DMS153 (cell line): Measurements from ENCODE around the gene KRT15.
A peak's percentile ranks its signal among the peaks of the same experiment; 100 is the strongest.

Source experiments
- DNase-seq: peaks from one replicate; lab custom pipeline; 2025; lab: John Stamatoyannopoulos, UW

Gene KRT15

DNA sequence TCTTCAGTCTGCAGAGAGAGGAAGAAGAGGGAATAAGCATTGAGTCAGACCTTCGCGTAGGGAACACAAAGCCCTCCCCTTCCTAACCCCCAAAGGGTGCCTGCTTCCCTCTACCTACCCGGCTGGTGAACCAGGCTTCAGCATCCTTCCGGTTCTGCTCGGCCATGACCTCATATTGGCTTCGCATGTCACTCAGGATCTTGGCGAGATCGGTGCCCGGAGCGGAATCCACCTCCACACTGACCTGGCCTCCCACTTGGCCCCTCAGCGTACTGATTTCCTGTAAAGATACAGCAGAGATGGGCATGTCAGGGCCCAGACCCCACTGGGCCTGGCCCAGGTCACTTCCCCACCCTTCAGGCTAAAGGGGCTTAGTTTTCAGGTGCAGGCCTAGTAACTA is 5.6 kb upstream of the KRT15 start:
- no peak for DNase-seq

DNA sequence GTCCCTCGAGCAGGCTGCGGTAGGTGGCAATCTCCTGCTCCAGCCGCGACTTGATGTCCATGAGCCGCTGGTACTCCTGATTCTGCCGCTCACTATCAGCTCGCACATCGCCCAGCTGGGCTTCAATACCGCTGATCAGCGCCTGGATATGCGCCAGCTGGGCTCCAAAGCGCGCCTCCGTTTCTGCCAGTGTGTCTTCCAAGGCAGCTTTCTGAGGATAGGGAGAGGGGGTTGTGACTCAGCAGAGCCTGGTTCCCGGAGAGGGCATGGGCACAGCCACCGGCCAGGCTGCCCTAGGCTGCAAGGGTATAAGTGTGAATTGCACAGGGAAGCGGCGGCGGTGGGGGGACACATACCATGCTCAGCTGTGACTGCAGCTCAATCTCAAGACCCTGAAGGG is 5.1 kb upstream of the KRT15 start:
- DNase-seq = peak; percentile 36

DNA sequence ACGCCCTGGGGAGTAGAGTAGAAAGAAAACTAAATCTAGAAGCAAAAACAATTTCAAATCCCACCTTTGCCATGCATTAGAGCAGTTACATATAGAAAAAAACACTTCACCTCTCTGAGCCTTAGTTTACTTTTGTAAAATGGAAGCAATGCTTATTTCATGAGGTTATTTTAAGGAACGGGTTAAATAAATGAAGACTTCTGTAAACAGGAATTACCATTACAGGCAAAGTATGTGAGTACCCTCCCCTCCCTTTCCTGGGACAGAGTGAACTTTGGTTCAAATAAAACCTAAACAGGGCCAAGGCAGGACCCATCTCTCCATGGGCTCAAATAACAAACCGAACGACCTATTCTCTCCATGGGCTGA is 4.5 kb upstream of the KRT15 start:
- DNase-seq = no peak

DNA sequence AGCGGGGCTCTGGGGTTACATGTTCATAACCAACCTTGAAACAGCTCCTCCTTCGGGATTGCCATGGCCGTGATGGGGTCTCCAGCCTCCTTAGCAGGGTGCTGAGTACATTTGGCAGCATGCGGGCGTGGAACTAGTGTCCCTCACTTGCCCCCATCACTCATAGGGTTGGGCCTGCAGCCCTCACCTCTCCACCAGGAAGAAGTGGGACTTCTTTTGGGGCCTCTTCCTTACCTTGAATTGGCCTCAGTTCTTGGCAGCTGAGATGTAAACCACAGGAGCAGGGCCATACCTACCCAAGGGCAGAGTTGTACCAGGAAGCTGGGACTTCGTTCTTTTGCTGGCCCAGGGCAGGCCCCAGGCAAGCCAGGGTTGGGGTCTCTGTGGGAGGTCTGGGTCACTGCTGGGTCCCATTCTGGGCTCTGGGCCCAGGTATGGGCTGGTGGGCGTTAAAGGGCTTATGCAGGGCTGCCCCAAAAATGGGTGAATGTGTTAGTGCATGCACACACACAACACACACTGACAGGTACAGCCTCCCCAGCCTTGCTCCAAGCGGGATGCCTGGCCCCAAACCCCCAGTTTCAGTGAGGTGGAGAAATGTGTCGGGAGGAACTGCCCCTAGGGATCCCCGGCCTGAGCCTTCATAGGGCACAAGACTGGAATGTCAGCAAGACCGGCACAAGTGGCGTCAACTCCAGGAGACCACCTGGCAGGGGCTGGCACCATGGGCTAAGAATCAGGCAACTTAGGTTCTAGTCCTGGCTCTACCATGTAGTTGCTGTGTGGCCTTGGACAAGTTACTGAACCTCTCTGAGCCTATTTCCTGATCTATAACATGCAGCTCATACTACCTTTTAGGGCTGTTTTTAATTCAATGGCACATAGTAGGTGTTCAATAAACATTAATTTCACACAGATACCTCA is 3.9 kb upstream of the KRT15 start:
- DNase-seq = no peak

DNA sequence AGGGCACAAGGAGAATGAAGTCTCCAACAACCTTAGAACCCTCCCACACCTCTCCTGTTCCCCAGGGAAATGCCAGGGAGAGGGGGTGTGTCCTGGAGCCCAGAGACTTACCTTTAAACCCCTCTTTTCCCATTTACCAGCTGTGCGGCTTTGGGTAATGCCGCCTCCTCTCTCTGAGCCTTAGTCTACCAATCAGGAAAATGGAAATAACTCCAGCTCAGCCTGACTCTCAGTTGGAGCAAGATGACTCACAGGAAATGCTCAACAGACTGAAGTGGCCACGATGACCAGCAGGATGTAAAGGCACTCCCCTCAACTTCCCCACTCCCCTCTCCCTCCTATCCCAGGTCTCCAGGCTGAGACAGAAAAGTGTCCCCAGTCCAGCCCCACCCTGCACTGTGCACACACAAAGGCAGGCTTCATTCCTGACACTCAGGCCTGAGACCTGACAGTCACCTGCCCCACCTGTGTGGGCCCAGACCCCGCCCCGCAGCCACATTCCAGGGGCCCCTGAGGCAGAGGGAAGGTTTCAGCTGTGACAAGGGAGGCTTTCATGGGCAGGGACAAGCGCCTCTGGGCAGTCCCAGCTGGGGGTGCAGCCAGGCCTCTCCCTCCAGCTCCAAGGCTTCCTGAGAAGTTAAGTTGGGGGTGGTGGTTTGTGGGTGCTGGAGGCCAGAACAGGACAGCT is 3.0 kb upstream of the KRT15 start:
- peak; percentile 16 for DNase-seq

DNA sequence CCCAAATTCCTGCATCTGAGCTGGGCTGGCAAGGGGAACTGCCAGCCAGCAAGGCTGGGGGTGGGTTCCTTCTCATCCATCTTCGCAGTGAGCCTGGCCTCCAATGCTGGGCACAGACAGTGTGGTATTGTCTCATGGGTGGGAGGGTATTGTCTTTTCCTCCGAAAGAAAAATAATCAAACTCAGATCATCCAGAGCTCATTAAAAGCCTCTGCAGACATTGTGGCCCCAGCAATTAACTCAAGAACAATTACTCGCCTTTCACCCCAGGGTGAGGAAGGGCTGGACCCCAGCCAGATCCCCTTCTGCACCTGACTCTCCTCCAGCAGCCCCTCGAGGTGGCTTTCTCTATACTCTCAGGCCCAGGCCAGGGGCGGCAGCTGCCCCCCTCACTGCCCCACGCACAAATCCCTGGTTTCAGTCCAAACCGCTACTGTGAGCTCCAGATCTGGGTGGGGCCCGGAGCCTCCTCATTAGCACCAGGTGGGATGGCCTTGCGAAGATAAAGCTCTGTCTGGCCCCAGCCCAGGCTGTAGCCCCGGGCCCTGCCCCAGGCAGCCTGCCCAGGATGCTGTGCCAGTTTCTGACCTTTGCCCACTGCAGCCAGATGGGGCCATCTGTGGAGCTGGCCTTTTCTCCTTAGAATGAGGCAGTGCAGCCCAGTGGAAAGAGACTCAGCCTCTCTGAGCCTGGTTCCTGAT is 2.3 kb upstream of the KRT15 start:
- DNase-seq = peak; percentile 23

DNA sequence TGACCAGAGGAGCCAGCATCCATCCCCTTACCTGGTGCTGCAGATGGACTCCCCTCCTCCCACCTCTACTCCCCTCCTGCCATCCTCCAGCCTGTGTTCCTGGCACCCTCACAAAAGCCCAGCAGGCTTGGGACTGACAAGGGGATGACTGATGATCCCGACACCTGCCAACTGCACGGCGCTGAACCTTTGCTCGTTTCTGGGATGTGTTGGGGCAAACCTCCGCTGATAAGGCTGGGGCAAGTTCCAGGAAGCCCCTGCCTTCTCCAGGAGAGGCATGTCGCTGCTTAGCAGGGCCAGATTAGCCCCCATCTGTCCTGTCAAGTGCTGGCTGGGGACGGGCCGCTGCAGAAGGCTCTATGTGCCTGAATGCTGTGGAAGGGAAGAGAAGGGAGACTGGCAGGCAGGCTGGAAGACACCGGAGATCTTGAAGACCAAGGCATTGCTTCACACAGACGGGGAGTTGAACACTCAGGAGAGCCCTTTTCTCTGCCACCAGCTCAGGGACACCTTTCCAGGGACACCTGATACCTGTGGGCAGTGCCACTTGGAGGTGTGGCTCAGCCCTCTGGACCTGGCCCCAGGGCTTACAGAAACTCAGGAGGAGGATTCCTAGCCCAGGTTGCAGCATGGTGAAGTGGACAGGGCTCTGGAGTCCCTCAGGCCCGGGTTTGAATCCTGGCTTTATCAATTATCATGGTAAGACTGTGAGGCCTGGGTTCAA is 973 bp upstream of the KRT15 start:
- peak; percentile 65 for DNase-seq

DNA sequence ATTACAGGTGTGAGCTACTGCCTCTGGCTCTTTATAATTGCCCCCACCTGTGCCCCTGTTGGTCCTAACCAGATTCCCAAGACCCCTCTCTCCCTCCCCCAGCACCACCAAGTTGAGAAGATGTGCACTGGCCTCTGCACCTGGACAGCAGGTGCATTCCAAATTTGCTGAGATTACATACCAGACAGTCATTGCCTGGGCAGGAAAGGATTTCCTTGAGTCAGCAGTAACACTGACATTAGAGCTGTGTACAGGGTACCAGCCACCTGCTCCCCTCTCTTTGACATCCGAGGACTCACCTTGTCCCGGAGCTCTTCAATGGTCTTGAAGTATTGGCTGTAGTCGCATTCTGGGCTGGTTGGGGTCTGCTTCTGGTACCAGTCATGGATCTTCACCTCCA is 659 bp downstream of the KRT15 start:
- no peak for DNase-seq

DNA sequence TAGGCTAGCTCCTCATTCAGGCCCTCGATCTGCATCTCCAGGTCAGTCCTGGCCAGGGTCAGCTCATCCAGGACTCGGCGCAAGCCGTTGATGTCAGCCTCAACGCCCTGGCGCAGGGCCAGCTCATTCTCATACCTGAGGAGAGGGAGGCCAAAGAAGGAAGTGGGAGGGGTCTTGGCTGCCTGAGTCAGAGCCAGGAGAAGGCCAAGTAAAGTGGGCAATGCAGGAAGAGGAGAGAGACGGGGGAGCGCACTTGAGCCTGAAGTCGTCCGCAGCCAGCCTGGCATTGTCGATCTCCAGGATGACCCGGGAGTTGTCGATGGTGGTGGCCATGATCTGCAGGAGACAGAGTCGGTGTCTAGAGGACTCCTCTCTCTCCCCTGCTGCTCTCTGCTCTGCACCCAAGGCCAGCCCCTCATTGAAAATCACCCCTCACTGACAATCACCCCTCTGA is 1.8 kb downstream of the KRT15 start:
- DNase-seq = no peak

DNA sequence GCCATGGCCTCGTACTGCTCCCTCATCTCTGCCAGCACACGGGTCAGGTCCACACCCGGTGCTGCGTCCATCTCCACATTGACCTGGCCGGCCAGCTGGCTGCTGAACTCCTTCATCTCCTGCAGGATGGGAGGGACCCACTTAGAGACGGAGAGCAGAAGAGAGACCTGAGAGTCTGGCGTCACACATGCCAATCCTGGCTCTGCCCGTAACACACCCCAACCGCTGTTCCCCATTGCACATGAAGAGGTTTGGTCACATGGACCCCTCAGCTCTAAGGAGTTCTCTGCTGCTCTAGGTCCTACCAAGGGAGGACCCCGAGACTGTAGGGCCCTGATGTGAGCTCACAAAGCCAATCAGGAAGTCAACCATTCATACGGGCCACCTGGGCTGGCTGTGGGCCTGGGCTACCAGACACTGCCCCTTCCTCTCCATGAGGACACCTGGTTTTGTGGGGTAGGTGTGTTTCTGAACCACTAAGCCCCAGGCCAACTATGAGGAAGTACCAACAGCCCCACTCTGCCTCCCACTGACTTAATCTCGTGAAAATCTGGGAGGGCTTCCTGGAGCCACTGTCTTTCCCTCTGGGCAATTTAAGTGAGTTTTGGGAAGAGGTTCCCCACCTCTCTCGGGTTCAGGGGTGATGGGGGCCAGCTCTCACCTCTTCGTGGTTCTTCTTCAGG is 2.4 kb downstream of the KRT15 start:
- no peak for DNase-seq

DNA sequence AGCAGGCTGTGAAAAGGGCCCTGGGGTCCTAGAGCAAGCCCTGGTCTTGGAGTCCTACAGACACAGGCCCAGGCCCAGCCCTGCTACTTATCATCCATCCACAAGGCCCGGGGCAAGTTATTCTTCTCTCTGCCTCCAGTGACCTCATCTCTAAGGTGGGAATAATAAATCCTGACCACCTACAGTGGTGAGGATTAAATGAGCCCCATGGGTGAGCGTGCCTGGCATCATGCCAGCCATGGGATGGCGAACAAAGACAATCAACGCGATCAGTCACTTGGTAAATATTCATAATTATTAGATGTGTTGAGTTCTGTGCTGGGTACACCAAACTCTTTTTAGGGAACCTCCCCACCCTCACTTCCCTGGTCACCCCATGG is 5.5 kb downstream of the KRT15 start:
- DNase-seq = peak; percentile 29

DNA sequence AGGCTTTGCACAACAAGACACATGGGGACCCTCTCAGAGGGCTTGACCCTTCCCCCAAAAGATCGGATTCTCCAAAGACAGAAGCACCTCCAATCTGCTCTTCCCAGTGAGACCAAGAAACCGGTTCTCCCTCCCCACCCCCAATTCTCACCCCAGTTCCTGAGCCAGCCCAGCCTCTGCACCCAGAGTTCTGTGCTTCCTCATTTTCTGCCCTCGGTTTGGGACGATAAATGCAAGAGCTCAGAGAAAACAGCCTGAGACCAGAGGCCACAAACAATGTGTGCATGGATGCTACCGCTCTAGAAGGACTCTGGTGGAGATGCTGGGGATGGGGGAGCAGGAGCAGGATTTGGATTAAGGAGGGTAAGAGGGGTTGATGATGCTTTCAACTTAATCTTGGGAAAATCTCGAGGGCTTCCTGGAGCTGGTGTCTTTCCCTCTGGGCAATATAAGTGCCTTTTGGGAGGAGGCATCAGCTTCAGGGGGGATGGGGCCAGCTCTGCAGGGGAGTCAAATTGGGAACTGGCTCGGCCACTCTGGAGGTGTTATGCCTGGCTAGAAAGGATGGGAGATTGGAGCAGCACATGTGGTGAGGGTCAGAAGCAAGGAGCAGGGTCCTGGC is 6.0 kb downstream of the KRT15 start:
- DNase-seq = no peak

DNA sequence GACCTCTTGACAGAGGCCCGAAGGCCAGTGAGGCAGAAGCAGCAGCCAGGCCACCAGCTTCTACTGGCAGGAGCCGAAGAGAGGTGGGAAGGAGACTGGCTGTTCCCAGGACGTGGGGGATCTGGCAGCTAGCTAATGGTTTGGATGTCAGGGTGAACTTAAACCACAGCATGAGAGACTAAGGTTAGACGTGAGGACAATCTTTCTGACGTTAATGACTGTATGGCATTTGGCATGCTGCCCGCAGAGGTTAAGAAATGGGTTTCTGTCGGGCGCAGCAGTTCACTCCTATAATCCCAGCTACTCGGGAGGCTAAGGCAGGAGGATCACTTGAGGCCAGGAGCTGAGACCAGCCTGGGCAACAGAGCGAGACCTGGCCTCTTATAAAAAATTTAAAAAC is 7.0 kb downstream of the KRT15 start:
- no peak for DNase-seq

DNA sequence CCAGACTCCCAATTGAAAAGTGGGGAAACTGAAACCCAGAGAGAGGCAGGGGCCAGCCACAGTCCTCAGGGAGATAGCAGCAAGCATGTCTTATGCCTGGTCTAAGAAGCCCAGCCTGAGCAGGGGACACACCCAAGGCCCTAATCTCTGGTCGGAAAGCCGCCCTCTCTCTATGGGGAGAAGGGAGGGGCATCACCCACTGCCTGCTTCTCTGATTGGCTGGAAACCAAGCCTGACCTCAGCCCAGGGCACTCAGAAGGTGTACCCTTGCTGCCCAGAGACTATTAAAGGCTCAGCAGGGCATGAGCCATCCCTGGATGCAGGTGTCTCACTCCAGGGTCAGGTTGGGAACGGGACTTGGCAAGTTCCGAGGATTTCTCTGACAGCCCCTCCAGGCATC is 7.6 kb downstream of the KRT15 start:
- peak; percentile 18 for DNase-seq

DNA sequence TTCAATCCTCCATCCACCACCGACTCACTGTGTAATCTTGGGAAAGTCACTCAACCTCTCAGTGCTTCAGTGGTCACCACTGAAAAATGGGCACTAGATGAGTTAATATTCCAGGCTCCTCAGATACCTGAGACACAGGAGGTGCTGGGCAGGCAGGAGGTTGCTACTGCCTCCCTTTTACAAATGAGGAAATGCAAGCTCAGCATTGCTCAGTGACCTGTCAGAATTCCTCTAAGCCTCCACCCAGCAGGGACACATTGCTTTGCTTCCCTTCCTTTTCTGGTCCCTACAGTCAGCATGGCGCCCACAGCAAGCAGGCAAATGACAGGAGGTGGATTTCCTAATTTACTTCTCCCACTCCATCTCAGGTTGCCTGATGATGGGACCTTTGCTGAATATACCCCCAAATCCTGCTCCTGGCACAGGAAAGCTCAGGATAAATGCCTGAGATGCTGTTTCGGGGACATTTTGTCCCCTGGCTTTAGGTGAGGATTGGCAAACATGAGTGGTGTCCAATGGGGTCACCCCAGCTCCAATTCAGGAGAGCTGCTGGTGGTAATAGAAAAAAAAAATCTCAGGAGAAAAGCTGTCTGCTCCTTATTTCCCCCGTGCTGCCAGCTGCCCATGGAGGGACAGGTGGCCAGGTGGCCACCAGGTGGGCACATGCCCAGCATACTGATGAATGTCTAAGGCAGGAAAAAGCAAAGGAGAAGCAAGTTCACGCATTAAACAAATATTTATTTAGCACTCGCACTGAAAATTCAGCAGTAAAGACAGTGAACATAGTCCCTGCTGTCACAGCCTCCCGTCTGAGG is 8.2 kb downstream of the KRT15 start:
- DNase-seq = no peak

DNA sequence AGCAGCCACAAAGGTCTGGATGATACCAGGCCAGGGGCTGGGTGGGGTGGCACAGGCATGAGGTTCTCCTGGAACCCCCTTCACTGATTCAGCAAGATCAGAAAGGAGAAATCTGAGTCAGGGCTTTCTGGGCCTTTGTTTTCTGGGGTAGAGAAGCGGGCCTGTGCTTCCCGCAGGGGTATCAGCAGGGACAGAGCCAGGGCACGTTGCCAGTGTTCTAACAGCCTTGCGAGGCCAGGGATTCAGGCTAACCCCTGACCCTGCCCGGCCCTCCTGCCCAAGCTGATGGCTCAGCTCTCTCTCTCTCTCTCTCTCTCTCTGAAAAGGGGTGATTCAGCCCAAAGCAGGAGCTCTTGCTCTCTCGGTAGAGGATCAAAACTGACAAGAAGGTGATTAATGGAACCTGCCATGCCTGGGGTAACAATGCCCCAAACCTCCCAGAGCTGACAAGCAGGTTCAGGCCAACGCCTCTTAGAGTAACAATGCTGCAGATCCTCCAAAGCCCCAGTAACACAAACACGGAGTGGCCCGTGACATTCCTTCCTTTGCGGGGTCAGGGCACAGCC is 11.3 kb downstream of the KRT15 start:
- no peak for DNase-seq

DNA sequence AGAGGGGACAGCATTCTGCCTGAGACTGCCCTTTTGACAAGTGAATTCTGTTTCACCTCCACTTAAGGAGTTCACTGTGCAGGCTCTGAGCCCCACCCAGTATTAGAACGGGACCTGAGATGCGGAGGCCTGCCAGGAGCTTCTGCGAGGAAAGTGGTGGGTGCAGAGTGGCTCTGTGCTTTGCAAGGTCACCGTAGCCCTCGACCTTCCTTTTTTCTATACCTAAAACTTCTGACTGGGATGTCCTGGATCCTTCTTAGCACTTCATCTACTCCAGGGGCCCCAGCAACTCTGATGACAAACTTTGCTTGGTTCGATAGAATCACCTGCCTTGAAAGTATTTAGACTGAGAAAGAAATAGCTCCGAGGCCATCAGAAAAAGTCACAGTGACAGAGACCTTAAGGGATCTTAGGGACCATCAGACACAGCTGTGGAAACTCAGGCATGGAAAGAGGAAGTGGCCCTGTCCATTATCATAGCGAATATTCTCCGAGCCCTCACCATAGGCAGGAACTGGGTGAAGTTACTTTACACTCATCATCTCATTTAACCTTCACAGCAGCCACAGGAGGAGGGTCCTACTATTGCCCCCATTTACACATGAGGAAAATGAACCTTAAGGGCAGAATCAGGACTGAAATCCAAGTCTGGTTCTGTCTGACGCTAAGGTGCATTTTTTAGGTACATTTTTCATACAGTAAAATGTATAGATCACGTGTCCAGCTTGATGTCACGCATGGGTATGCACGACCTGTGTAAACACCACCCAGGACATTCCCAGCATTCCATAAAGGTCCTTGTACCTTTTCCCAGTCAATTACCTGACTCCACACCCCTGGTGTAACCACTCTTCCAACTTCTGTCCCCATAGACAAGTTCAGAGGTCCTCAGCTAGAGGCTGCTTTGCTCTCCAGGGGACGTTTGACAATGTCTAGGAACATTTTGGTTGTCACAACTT is 12.6 kb downstream of the KRT15 start:
- DNase-seq = no peak

DNA sequence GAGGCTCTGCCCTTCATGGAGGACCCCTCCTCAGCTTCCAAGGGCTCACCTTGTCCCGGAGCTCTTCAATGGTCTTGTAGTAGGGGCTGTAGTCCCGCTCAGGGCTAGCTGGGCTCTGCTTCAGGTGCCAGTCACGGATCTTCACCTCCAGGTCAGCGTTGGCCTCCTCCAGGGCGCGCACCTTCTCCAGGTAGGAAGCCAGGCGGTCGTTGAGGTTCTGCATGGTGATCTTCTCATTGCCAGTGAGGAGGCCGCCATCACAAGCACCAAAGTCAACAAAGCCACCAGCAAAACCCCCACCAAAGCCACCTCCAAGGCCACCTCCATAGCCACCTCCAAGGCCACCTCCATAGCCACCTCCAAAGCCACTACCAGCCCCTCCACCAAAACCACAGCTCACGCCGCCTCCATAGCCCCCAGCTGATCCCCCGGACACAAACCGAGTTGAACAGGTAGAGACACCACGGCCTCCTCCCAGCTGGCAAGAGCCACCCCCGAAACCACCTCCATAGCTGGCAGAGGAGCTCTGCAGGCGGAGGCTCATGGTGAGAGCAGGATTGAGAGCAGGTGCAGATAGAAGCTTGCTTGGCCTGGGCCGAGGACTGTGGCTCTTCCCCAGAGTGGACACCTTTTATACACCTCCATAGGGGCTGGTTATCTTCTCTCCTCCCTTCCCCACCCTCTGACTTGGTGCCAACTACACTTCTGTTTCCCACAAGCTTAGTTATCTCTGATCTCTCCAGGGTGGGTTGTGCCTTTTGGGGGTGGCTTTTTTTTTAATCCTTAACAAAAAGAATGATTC is 13.5 kb downstream of the KRT15 start, which contains the start of gene KRT13:
Gene KRT13, minus strand, starts transcription at position 606 of the 802 bp plus-strand sequence. Its CDS starts 62 bp downstream, at position 544.
- no peak for DNase-seq
